Measurements from ENCODE around the gene TMEM161B.

GRCh38 chr5:88269222-88269771 is 652 bp upstream of the TMEM161B start:
- TF ChIP-seq CTCF (conservative IDR thresholded peaks at IDR 0.05; ENCODE audit: low read length) (no peak), EZH2phosphoT487 (IDR thresholded peaks at IDR 0.05; ENCODE audit: borderline replicate concordance, low read depth, low read length) (no peak)

Measured in OCI-LY7 (cell line).